ENCODE results near the gene IFNL2.
"Not testable (repeated sequence)": the region's sequence is repeated elsewhere in the genome, so short reads cannot be mapped to it uniquely, and the experiment has no call there.

IFNL2 gene

DNA sequence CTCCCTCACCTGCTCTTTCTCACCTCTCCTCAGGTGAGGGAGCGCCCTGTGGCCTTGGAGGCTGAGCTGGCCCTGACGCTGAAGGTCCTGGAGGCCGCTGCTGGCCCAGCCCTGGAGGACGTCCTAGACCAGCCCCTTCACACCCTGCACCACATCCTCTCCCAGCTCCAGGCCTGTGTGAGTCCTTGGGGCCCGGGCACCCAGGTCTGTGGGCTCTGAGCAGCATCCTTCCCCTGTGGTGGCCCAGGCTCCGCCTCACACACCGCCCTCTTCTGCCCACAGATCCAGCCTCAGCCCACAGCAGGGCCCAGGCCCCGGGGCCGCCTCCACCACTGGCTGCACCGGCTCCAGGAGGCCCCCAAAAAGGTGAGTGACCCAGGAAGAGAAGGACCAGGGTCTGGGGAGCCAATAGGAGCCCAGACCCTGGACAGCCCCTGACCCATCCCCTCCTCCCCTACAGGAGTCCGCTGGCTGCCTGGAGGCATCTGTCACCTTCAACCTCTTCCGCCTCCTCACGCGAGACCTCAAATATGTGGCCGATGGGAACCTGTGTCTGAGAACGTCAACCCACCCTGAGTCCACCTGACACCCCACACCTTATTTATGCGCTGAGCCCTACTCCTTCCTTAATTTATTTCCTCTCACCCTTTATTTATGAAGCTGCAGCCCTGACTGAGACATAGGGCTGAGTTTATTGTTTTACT, 29.9 kb downstream of the IFNL2 start:
- no peak for DNase-seq

DNA sequence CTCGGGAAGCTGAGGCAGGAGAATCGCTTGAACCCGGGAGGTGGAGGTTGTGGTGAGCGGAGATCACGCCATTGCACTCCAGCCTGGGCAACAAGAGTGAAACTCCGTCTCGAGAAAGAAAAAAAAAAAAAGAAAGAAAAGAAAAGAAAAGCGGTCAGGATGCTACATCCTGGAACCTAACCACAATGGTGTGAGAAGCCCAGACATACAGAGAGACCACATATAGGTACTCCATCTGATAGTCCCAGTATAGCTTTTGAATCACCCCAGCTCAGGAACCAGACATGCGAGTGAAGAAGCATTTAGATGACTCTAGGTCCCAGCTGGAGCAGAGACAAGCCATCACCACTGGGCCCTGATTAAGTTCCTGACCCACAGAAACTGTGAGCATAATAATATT, 31.2 kb downstream of the IFNL2 start:
- DNase-seq: no peak

DNA sequence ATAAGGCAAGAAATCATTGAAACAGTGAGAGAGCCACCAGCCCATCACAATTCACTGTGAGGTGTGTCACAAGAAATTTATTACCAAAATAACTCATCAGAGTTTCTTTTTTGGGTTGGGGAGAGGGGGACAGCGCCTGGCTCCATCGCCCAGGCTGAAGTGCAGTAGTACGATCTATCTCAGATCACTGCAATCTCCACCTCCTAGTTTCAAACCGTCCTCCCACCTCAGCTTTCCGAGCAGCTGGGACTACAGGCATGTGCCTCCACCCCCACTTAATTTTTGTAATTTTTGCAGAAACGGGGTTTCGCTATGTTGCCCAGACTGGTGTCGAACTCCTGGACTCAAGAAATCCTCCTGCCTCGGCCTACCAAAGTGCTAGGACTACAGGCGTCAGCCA, 31.6 kb downstream of the IFNL2 start:
- DNase-seq: no peak

DNA sequence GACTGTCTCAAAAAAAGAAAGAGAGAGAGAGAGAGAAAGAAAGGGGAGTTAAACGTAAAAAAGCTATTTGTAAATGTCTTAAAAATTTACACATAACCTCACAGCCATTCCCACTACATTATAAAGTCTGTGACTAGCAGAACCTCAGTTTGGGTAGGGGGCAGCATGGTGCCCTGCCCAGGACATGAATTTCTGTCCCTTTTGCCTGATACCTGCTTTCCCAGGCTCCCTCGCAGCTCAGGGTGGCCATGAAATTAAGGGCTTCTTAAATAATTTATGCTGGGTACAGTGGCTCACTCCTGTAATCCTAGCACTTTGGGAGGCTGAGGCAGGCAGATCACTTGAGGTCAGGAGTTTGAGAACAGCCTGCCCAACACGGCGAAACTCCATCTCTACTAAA, 32.8 kb downstream of the IFNL2 start:
- DNase-seq: no peak

DNA sequence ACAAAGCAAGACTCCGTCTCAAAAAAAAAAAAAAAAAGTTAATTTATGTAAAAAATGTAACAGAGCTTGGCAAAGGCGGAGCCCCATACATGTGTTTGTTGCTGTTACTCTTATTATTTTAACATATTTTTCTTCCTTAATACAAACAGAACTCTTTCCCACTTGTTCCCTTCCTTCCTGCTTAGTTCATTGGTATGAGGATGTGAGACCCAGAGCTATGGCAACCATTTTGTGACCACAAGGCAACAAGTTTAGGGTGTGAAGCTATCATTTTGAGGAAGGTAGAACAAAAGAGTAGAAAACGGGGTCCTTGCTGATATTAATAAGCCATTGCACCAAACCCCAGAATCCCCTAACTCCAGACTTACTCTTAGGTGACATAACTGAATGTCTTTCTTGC, 33.4 kb downstream of the IFNL2 start:
- DNase-seq: no peak

DNA sequence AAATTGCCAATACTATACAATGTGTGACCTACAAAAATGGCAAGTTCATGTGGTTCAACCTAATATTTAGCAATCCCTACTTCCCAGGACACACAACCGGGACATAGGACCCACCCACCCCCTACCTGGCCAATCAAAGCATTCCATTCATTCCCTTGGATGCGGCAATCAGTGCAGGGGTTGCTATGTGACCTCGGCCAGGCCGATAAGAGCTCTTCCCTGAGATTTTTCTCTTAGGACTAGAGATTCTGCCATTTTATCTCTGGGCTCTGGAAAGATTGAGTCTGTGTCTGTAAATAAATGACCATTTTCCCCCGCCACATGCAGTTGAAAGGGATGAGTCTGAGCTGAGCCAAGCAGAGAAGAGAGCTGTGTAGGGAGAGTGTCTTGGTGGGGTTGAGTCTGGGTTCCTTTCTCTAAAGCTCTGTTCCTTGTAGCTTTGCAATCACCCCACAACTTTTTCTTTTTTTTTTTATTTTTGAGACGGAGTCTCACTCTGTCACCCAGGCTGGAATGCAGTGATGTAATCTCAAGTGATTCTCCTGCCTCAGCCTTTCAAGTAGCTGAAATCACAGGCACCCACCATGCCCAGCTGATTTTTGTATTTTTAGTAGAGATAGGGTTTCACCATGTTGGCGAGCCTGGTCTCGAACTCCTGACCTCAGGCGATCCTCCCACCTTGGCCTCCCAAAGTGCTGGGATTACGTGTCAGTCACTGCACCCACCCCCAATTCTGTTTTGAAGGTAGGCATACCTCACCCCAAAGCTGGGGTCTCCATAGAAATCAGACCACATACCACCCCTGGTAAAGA, 35.4 kb downstream of the IFNL2 start:
- no peak for DNase-seq

DNA sequence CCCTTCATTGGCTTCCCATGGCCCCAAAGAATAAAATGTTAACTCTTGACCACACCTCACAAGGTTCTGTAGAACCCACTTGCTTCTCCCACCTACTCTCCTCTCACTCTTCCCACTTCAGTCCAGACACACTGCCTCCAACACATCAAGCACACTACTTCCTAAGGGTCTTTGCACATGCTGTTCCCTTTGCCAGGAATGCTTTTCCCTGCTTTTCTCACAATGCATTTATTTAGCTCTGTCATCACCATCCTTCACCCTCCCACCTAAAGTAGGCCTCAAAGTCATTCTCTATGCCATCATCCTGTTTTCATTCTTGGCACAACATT, 36.0 kb downstream of the IFNL2 start:
- no peak for DNase-seq

DNA sequence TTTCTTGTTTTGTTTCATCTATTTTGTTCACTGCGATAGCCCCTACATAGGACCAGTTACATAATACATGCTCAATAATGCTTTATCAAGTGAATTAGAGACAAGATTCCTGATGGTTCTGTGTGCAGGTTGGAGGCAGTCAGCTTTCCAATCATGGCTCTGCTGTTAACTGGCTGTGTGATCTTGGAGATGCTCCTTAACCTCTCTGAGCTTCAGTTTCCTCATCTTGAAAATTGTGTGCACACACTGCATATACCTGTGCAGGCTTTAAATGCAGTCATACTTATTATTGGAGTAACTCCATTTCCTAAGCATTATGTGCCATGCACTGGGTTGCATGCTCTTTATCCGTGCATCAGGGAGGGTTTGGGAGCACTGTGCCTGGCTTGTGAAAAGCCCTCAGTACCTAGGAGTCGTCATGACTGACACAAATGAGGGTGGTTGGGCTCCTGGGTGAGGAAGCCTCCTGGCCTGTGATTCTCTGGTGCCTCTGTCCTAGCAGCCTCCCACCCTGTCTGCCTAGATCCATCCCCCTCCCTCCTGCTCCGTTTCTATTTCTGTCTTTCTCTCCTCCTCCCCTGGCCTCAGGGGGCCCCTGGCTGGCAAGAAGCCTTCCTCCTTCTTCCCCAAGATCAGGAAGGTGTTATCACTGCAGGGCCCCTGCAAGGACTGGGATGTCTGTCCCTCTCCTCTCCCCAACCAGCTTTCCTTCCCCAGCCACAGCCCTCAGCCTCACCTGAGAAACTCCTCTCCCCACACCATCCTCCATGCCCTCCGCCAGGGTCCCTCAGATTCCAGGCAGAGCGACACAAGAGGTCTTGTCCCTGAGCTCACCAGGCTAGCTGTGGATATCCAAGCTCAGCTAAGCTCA, 36.7 kb downstream of the IFNL2 start:
- no peak for DNase-seq

DNA sequence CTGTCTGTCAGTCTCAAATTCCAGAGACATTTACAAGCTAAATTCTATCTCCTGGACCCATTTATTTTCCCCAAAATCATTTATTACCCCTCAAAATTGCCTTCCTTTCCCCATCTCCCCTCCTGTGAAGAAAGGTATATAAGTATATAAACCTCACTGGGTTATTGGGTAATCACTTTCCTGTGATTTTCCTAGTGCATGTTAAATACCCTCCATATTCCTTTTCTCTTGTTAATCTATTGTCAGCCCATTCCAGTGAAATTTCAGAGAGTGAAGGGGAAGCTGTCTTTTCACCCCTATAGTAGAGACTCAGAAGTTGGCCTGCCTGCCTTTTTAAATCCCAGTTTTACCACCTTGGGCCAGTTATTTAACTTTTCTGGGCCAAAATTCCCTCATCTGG, 37.9 kb downstream of the IFNL2 start:
- no peak for DNase-seq

DNA sequence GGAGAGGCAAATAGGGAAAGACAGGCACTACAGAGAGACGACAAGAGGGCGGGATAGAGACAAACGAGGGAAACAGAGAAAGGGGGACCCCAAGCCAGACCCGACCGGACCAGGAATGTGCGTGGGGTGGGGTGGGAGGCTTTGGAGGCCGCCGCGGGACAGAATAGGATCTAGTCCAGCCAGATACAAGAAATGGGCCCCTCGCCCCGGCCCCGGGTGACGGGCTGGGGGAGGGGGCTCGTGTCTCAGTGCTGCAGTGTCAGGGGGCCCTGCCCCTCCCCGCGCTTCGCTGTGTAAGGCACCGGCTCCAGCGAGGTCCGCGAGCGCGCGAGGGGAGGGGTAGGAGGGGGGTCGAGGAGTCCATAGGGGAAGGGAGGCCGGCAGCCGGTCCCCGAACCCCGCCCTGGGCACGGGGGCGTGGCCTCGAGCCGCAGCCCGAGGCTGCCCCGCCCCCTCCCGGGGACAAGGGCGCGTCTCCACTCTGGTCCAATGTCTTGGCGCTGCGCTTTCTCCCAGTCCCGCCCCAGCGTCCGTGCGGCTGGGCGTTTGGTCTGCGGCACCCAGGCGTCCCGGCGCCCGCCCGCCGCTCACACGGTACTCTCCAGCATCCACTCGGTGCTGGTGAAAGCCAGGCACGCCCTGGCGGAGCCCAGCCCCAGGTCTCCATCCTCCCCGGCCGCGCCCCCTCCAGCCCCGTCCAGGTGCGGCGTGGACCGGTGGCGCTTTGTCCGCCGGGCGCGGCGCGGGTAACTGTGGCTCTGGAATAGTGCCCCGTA, 39.0 kb downstream of the IFNL2 start:
- DNase-seq: peak; percentile 11

DNA sequence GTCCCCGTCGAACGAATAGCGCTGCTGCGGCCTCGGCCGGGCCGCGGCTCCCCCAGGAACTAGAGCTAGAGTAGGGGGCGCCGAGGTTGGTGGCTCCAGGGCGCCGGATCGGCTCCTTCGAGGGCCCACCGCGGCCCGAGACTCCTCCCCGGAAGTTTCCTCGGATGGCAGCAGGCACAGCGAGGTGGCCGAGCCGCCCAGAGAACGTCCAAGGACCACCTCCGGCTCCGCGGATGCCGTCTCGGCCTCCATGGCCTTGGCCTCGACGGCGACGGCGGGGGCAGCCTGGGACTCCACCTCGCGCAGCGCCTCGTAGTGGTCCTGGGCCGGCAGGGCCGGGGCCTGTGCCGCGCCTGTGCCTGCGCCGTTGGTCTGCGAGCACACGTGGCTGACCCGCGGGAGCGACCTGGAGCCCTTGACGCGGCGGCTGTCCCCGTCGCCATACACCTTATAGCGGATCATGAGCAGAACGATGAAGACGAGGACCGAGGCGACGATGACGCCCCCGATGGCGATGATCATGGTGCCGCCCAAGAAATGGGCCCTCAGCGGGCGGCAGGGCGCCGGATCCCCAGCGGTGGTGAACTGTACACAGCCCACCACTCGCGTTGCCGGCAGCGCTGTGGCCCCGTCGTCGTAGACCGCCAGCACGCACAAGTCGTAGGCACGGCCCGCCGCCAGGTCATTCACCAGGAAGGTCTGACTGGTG, 39.8 kb downstream of the IFNL2 start:
- no peak for DNase-seq

DNA sequence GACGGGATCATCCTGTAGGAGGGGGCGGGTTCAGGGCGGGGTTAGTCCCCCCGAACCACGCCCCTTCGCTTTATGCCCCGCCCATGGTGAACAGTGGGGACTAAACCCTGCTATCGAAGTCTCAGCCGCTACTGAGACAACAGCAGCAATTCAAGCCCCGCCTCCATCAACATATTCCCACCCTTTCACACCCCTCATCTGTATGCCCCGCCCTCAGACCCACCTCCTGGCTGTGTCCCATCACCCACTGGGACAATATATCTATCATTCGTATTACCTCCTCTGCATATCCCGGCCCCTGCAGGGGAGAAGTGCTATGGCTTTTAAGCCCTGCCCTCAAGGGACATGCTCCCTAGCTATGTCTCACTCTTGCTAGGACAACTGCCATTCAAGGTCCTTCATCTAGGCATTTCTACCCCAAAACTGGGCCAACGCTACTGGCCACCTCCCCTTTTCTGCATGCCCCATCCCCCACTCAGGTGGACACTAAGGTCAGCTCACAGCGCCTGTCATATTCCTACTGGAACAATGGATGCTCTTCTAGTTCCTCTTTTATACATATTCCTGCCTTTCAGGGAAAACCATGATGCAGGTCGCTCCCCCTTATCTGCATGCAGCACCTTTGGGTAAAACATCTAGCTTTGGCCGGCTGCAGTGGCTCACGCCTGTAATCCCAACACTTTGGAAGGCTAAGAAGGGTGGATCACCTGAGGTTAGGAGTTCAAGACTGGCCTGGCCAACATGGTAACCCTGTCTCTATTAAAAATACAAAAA, 40.5 kb downstream of the IFNL2 start:
- no peak for DNase-seq

DNA sequence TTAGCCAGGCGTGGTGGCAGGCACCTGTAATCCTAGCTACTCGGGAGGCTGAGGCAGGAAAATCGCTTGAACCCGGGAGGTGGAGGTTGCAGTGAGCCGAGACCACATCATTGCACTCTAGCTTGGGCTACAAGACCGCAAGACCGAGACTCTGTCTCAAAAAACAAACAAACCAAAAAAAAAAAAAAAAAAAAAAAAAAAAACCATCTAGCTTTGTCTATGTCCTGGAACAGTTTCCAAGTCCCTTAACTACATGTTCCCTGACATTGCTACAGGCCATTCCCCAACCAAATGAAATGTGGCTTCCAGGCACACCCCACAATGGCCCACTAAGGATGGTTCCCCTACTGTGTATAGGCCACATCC, 41.1 kb downstream of the IFNL2 start:
- not testable (repeated sequence) for DNase-seq

DNA sequence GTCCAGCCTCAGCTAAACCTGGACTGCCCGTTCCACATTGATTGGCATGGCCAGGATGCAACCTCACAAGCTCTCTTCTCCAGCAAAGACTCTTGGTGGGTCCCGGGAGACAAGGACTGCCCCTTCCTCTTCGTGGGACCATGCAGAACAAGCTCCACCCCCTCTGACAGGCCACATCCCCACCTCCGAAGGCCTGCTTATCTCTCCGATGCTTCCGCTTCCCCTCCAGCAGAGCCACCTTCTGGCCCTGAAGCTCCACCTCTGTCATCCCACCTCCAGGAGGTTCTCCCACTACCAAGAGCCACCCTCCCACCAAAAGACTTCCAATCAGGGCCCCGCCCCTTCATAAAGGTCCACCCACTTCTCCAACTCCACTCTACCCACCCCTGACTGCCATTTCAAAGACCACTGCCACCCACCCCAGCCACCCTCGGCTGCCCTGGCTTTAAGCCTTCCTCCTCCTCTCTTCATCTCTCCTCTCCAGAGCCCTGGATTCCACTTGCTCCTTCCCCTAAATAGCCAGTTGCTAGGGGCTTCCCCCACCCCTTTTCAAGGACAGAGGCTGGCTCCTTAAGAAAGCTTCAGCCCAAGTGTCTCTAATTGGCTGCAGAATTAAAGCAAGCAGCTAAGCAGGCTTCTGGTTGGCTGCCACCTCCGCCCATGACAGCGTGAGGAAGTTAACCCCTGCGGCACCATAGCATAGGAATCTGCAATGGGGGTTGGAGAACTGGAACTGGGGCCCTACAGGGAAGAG, 42.5 kb downstream of the IFNL2 start:
- no peak for DNase-seq

DNA sequence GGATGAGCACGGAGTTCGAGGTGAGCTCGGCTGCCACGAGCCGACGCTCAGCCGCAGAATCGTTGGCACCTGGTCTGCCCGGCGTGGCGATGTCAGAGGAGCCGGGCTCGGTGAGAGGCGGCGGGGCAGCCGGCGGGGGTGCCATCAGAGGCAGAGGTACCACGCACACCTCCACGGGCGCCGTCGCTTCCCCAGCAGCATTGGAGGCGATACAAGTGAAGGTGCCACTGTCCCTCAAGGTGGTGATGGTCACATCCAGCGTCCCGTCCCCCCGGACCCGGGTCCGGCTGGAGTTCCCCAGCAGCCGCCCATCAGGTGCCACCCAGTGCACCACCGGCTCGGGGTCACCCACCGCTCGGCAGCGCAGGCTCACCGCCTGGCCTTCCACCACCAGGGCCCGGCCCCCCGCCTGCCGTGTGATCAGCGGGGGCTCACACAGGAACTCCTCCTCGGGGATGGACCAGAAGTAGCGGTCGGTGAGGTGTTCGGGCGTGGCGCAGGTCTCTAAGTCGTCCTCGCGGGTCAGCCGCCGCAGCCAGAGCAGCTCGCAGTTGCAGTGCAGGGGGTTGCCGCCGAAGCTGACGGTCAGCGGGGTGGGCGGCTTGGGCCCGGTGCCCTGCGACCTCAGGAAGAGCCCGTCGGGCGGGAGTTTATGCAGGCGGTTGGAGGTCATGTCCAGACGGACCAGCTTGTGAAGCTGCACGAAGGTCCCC, 46.0 kb downstream of the IFNL2 start:
- no peak for DNase-seq

DNA sequence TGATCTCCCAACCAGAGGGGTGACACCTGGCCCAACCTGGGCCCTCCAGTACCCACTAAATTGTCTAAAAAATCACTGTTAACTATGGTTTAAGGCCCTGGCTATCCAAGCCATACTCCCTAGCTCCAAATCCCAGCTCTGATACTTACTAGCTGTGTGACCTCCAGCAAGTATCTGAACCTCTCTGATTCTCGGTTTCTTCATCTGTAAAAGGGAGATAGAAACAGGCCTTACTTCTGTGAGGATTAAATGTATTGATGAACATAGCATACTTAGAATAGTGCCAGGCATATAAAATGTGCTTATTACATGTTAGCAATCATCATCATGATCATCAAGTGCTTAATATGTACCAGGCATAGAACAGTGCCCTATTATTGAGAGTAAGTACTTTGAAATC, 47.7 kb downstream of the IFNL2 start:
- DNase-seq: no peak

DNA sequence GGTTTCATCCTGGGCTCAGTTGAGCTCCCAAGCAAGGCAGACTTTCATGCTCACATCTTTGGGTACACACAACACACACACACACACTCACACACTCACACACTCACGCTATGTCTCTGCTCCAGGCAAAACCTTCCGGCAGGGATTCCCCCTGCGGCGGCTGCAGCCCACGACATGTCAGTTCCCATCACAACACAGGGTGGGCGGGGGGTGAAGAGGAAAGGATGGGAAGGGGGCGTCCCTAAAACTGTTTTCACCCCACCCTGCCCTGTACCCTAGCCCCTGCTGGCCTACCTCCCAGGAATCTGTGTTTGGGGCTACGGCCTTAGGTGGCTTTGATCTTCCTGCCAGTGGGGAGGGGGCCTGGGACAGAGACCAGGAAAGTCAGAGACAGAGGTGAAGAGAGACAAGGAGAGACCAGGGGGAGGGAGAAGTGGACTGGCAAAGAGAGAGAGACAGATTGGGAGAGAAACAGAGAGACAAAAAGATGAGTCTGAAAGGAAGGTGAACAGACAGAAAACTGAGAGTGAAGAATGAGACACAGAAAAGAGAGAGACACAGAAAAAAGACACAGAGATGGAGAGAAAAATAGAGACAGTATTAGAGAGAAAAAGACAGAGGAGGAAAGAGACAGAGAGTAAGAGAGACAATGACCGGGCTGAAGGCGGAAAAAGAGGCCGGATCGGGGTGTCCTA, 48.6 kb downstream of the IFNL2 start:
- DNase-seq: no peak

DNA sequence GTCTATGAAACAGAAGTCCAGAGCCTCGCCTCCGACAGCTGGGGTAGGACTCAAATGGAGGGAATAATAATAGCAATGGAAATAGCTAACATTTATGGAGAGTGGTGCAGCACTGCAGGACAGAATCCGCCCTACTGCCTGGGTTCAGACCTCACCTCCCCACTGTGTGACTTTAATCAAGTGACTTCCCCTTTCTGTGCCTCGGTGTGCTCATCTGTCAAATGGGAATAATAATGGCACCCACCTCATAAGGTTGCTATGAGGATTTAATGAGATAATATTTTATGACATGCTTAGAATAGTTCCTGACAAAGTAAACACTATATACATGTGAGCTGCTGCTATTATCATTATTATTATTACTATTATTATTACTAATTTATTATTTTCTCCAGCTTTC, 49.3 kb downstream of the IFNL2 start:
- DNase-seq: no peak

DNA sequence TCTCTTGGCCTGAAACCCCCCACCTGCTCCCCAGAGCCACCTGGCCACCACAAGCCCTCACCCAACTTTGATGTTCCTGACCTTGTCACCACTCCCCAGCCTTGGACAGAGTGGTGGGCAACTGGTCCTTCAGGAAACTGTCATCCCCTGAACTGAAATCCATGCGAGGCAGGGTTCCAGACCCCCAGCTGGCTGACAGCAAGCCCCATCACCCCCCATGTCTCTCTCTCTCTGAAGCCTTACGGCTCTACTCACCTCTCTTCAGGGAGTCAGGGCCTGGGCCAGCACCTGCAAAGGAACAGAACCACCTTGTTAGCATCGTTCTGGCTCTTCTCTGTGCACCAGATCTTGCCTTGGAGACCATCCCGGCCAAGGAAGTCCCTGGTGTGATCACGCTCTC, 49.9 kb downstream of the IFNL2 start:
- no peak for DNase-seq

DNA sequence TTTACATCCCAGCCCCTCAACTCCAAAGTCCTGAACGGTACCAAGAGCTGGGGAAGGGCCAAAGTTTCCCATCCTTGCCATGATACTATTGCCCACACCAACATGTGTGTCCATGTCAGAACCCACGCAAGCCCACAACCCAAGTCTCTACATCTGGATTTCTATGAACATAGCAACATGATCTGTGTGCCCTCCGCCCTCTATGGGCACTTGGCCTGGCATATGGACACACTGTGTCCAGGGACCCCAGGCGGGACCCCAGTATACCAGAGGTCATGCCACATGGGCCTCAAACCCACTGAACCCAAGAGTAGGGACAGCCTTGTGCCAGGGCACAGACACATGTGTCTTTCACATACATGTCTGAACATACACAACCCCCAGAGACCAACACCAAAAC, 50.5 kb downstream of the IFNL2 start:
- DNase-seq: no peak

All from DMS79 (cell line).